ENCODE measurements around the gene ZDHHC11. TPM values are rescaled to one million over a fixed set of nuclear protein-coding genes. Genes with fewer than 3 reads are reported as not detected.
"Not testable (repeated sequence)": the region's sequence is repeated elsewhere in the genome, so short reads cannot be mapped to it uniquely, and the experiment has no call there.

ZDHHC11 gene
- total RNA-seq, 1 donor from 2014 or later, result 5.7 TPM

GRCh38 chr5:766666-767431 is 83.9 kb downstream of the ZDHHC11 start:
- FAIRE-seq (no peak), DNase-seq (ENCODE audit: low spot score in 2 of 2) (no peak)

- no peak for FAIRE-seq
- DNase-seq (ENCODE audit: low spot score in 2 of 2), result no peak
Measured at GRCh38 chr5:765948-766631, 84.7 kb downstream of the ZDHHC11 start.

- DNase-seq (ENCODE audit: low spot score in 2 of 2), result no peak
- FAIRE-seq, result no peak
Measured at GRCh38 chr5:763998-764781, 86.6 kb downstream of the ZDHHC11 start.

GRCh38 chr5:763397-763796 is 87.4 kb downstream of the ZDHHC11 start:
- no peak for FAIRE-seq
- no peak for DNase-seq (ENCODE audit: low spot score in 2 of 2)

- FAIRE-seq; DNase-seq (ENCODE audit: low spot score in 2 of 2): not testable (repeated sequence)
Measured at GRCh38 chr5:762996-763395, 87.8 kb downstream of the ZDHHC11 start.

- DNase-seq (ENCODE audit: low spot score in 2 of 2), result peak; percentile 57 to 61
- no peak for FAIRE-seq
Measured at GRCh38 chr5:761854-762710, 88.7 kb downstream of the ZDHHC11 start.

- FAIRE-seq (no peak), DNase-seq (ENCODE audit: low spot score in 2 of 2) (no peak)
Measured at GRCh38 chr5:761059-761771, 89.6 kb downstream of the ZDHHC11 start.

- FAIRE-seq, result no peak
- no peak for DNase-seq (ENCODE audit: low spot score in 2 of 2)
Measured at GRCh38 chr5:760363-761058, 90.3 kb downstream of the ZDHHC11 start.

- no peak for FAIRE-seq
Measured at GRCh38 chr5:759781-760362, 90.9 kb downstream of the ZDHHC11 start.

GRCh38 chr5:759111-759751 is 91.6 kb downstream of the ZDHHC11 start:
- no peak for DNase-seq (ENCODE audit: low spot score in 2 of 2)
- no peak for FAIRE-seq

More at GRCh38 chr5:759781-760362, 90.9 kb downstream of the ZDHHC11 start:
- no peak for DNase-seq (ENCODE audit: low spot score in 2 of 2)

- DNase-seq (ENCODE audit: low spot score in 2 of 2) (no peak), FAIRE-seq (no peak)
Measured at GRCh38 chr5:758698-759053, 92.1 kb downstream of the ZDHHC11 start.

GRCh38 chr5:757931-758697 is 92.7 kb downstream of the ZDHHC11 start:
- DNase-seq (ENCODE audit: low spot score in 2 of 2) (peak; percentile 55 to 64), FAIRE-seq (no peak)

- FAIRE-seq, result no peak
- peak; percentile 23 to 30 for DNase-seq (ENCODE audit: low spot score in 2 of 2)
Measured at GRCh38 chr5:757346-757930, 93.3 kb downstream of the ZDHHC11 start.

- FAIRE-seq (no peak), DNase-seq (ENCODE audit: low spot score in 2 of 2) (no peak)
Measured at GRCh38 chr5:756865-757345, 93.9 kb downstream of the ZDHHC11 start.

GRCh38 chr5:756171-756570 is 94.6 kb downstream of the ZDHHC11 start:
- DNase-seq (ENCODE audit: low spot score in 2 of 2) (no peak), FAIRE-seq (no peak)

- not testable (repeated sequence) for FAIRE-seq; DNase-seq (ENCODE audit: low spot score in 2 of 2)
Measured at GRCh38 chr5:754143-754632, 96.6 kb downstream of the ZDHHC11 start.

Measured in frontal cortex (tissue), 4 donors.